ENCODE data around the gene ZNF264. TPM values are rescaled to one million over a fixed set of nuclear protein-coding genes. Genes with fewer than 3 reads are reported as not detected.

ZNF264 gene
- total RNA-seq (2022; extraction: Qiagen RNA extraction; ENCODE audit: low read depth), result 6.8 to 8.1 TPM (median 7.5 TPM) in 5 replicates

DNA sequence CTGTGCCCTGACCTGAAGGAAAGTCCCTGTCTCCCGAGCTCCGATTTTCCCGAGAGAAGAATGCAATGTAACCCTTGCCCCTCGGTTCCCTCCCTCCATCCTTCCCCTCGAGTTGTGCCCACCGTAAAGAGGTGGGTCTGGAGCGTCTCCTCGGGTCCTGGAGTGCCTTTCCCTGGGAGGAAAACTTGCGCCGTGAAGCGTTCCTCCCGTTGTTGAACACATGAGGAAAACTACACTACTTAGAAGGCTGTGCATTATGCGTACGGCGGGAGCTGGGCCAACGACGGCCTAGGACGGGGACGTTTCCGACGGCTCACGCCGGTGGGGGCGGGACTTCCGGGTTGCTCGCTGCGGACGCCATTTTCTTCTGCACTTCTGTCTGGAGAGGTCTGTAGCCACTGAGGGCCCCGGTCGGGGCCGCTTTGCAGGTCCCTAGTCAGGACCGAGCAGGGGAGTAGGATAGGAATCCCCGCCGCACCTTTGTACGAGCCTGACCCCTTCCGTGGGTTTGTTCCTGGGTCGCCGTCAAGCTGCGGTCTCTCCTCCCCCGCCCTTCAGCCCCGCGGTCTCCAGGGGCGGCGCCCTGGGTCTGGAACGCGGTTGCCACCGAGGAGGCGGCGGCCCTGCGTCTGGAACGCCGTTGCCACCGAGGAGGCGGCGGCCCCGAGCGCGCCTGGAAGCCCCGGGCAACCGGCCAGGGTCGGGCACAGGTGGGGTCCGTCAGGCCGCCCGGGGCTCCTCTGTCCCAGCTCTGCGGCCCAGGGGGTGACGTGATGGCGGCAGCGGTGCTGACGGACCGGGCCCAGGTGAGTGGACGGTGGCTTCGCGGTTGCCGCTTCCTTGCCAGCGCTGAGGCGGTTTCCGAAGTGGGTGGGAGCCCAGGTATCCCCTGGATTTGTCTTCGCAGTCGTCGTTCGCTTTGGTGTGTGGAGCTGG lies at the start of gene ZNF264:
ZNF264 (plus strand) TSS at position 360 of the 936 bp plus-strand sequence; CDS start at position 774, 414 bp downstream.

DNA sequence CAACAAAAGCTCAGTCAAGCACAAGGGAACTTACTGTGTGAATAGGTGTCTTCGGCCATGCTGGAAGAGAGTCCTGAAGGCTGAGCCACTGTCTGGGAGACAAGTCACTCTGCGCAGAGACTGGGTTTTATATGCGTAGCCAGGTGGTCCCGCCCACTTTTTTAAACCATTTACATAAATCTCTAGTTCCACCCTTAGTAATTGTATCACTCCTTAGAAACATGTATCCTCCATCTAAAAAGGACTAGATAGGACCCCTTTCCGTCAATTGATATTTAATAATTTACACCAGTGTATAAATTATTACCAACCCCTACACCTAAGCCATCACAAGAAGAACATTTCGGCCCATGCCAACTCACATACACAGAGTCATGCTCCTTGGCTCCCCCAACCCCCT lies 23.9 kb upstream of the ZNF264 start, which contains the start of gene DUXA:
DUXA (minus strand) TSS at position 101 of the 400 bp plus-strand sequence; CDS start at position 59, 42 bp downstream.

DNA sequence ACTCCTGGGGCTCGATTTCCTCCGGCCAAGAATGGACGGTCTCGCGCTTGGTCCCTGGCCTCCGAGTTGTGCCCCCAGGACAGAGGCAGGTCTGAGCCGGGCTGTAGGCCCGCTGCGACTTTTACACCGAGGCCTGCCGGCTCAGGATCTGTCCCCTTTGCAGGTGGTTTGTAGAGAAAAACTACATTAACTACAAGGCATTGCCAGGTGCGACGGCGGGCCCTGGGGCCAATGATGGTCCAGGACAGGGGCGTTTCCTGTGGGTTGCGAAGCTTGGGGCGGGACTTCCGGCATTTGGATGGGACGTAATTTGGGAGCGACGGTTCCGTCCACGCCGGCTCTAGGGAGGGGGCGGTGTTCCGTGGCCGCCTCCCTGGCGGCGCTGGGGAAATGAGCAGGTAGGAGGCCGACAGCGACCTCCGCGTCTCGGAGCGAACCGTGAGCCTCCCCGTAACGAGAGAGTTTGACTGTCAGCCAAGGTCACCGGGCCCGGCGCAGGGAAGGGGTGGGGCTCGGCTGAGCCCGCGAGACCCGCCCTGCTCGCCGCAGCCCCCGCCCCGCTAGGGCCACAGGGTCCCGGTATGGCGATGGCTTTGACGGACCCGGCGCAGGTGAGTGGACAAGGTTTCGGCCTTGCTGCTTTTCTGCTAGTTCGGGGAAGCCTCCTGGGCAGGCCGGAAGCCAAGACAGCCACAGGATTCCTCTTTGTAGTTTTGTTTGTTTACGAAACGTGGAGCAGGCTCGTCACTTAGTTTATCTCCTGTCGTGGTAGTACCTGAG lies 49.2 kb downstream of the ZNF264 start, which contains the start of gene ZNF805:
ZNF805 (plus strand) TSS at position 322 of the 780 bp plus-strand sequence; CDS start at position 582, 260 bp downstream.

Other genes starting within 250 kb of the ZNF264 start
- gene USP29, start 71.5 kb upstream of the ZNF264 start, total RNA-seq (2022; extraction: Qiagen RNA extraction; ENCODE audit: low read depth), result not detected in 5 replicates
- not detected in 5 replicates for gene ZIM3, start 46.3 kb upstream of the ZNF264 start, total RNA-seq (2022; extraction: Qiagen RNA extraction; ENCODE audit: low read depth)
- gene DUXA, start 24.0 kb upstream of the ZNF264 start, total RNA-seq (2022; extraction: Qiagen RNA extraction; ENCODE audit: low read depth), result not detected in 5 replicates
- gene AURKC, start 39.5 kb downstream of the ZNF264 start, total RNA-seq (2022; extraction: Qiagen RNA extraction; ENCODE audit: low read depth), result 0.23 to 0.68 TPM (median 0.42 TPM) in 5 replicates
- 1.6 to 2.2 TPM (median 1.7 TPM) in 5 replicates for gene ZNF805, start 49.1 kb downstream of the ZNF264 start, total RNA-seq (2022; extraction: Qiagen RNA extraction; ENCODE audit: low read depth)
- 0.84 to 1.1 TPM (median 0.89 TPM) in 5 replicates for gene ZNF460, start 89.0 kb downstream of the ZNF264 start, total RNA-seq (2022; extraction: Qiagen RNA extraction; ENCODE audit: low read depth)
- 1.1 to 2.2 TPM (median 1.3 TPM) in 5 replicates for gene ZNF543, start 129.0 kb downstream of the ZNF264 start, total RNA-seq (2022; extraction: Qiagen RNA extraction; ENCODE audit: low read depth)
- 1.9 to 2.4 TPM (median 2.0 TPM) in 5 replicates for gene ZNF304, start 159.8 kb downstream of the ZNF264 start, total RNA-seq (2022; extraction: Qiagen RNA extraction; ENCODE audit: low read depth)
- gene TRAPPC2B, start 172.1 kb downstream of the ZNF264 start, total RNA-seq (2022; extraction: Qiagen RNA extraction; ENCODE audit: low read depth), result 13.6 to 17.6 TPM (median 15.9 TPM) in 5 replicates
- gene ZNF547, start 172.1 kb downstream of the ZNF264 start, total RNA-seq (2022; extraction: Qiagen RNA extraction; ENCODE audit: low read depth), result 1.1 to 2.8 TPM (median 1.5 TPM) in 5 replicates
- 3.1 to 4.6 TPM (median 3.3 TPM) in 5 replicates for gene ZNF548, start 198.4 kb downstream of the ZNF264 start, total RNA-seq (2022; extraction: Qiagen RNA extraction; ENCODE audit: low read depth)
- gene ZNF17, start 219.7 kb downstream of the ZNF264 start, total RNA-seq (2022; extraction: Qiagen RNA extraction; ENCODE audit: low read depth), result 3.9 to 5.5 TPM (median 4.6 TPM) in 5 replicates
- 14.7 to 17.6 TPM (median 16.6 TPM) in 5 replicates for gene ZNF749, start 243.8 kb downstream of the ZNF264 start, total RNA-seq (2022; extraction: Qiagen RNA extraction; ENCODE audit: low read depth)

Measured in A549 treated with CpdA at 1 μM for 4 hours (cell line).